ENCODE data around the gene SLC8A2. TPM values are rescaled to one million over a fixed set of nuclear protein-coding genes. Genes with fewer than 3 reads are reported as not detected.

Gene SLC8A2
- total RNA-seq, 1 experiment from 2014 or later: 0.10 TPM

GRCh38 chr19:47479701-47480503, 8.2 kb upstream of the SLC8A2 start:
- no peaks in the 10 kb centered on the region for H3K27me3 ChIP-seq (ENCODE audit: control insufficient read depth, insufficient read depth, low read length)
- in situ Hi-C loops (cut with HindIII; ENCODE audit: low pct_unique_long_range_greater_than_20kb, low sequenced_read_pairs) (no loop called here), intact Hi-C loops (cut with micrococcal nuclease; ENCODE audit: unreplicated experiment) (no loop called here)
- H3K4me1 ChIP-seq (ENCODE audit: control insufficient read depth, insufficient read depth, low read length): peaks cover 2% of the 10 kb centered on the region; the same call in 1 of the 2 replicates
- ChIA-PET POLR2A (interaction anchor here (0.6 kb wide), 1 partner anchor 245 kb away, joined by 3 read pairs; no protein-coding TSS in a partner anchor), CTCF (no interaction called here)
- H3K4me3 ChIP-seq (ENCODE audit: low read depth in 2 of 2, low read length in 2 of 2): no peak overlapping the region
- TF ChIP-seq SIN3A (IDR thresholded peaks at IDR 0.05; ENCODE audit: borderline replicate concordance, insufficient read depth, low read depth, low read length) (no peak), REST (IDR thresholded peaks at IDR 0.05; ENCODE audit: insufficient read depth in 1 of 2, low read depth in 2 of 2, low read length in 1 of 2) (no peak), TCF7L2 (IDR thresholded peaks at IDR 0.05; ENCODE audit: low read depth, low read length) (no peak), POLR2AphosphoS5 (IDR thresholded peaks at IDR 0.05; ENCODE audit: low read depth, low read length) (no peak)
- TF ChIP-seq, protein P1, sequence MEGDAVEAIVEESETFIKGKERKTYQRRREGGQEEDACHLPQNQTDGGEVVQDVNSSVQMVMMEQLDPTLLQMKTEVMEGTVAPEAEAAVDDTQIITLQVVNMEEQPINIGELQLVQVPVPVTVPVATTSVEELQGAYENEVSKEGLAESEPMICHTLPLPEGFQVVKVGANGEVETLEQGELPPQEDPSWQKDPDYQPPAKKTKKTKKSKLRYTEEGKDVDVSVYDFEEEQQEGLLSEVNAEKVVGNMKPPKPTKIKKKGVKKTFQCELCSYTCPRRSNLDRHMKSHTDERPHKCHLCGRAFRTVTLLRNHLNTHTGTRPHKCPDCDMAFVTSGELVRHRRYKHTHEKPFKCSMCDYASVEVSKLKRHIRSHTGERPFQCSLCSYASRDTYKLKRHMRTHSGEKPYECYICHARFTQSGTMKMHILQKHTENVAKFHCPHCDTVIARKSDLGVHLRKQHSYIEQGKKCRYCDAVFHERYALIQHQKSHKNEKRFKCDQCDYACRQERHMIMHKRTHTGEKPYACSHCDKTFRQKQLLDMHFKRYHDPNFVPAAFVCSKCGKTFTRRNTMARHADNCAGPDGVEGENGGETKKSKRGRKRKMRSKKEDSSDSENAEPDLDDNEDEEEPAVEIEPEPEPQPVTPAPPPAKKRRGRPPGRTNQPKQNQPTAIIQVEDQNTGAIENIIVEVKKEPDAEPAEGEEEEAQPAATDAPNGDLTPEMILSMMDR (IDR thresholded peaks at IDR 0.05): no peak
- no peak for DNase-seq (ENCODE audit: low read depth, low spot score)
- no peaks in the 10 kb centered on the region for H3K9me3 ChIP-seq (ENCODE audit: control insufficient read depth, insufficient read depth, low read depth, low read length)
- no TSS peak for BruUV-seq (replicated peaks)
- no peaks in the 10 kb centered on the region; the same call in 1 of the 2 replicates for H3K36me3 ChIP-seq (ENCODE audit: control insufficient read depth, insufficient read depth, low read length)
- no peak for ATAC-seq
- no peak overlapping the region for H3K27ac ChIP-seq (ENCODE audit: low read length)

DNA sequence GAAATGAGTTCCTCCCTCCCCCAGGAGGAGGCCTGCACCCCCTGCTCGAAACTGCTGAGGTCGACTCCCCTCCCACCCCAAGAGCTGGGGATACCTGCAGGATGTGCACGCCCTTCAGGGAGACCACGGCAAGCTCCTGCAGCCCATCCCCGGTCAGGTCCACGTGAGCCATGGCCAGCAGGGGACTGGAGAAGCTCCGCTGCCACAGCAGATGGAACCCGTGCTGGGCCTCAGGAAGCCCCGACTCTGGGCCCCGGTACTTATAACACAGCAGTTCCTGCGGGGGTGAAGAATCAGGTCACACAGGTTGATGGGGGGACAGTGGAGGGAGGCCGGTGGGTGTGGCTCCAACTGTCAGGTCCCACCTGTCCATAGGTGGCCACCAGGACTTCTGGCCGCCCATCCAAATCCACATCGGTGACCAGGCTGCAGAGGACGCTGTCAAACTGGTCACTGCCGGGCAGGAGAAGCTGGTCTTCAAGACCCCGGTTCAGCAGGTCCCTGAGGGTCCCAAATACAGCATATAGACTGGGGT, 4.8 kb upstream of the SLC8A2 start:
- in situ Hi-C loops (cut with HindIII; ENCODE audit: low pct_unique_long_range_greater_than_20kb, low sequenced_read_pairs): no loop called here
- TF ChIP-seq SIN3A (IDR thresholded peaks at IDR 0.05; ENCODE audit: borderline replicate concordance, insufficient read depth, low read depth, low read length): no peak
- no peak for TF ChIP-seq REST (IDR thresholded peaks at IDR 0.05; ENCODE audit: insufficient read depth in 1 of 2, low read depth in 2 of 2, low read length in 1 of 2)
- TF ChIP-seq TCF7L2 (IDR thresholded peaks at IDR 0.05; ENCODE audit: low read depth, low read length): no peak
- no peak for TF ChIP-seq POLR2AphosphoS5 (IDR thresholded peaks at IDR 0.05; ENCODE audit: low read depth, low read length)
- TF ChIP-seq, protein P1 (IDR thresholded peaks at IDR 0.05): no peak
- ATAC-seq: no peak

More for the DNA sequence above, 4.8 kb upstream of the SLC8A2 start:
- no peak overlapping the region for H3K27ac ChIP-seq (ENCODE audit: low read length)
- CTCF ChIA-PET: no interaction called here
- H3K9me3 ChIP-seq (ENCODE audit: control insufficient read depth, insufficient read depth, low read depth, low read length): no peaks in the 10 kb centered on the region
- BruUV-seq (replicated peaks): no TSS peak
- H3K27me3 ChIP-seq (ENCODE audit: control insufficient read depth, insufficient read depth, low read length): no peaks in the 10 kb centered on the region
- no peak overlapping the region for H3K4me3 ChIP-seq (ENCODE audit: low read depth in 2 of 2, low read length in 2 of 2)
- POLR2A ChIA-PET: no interaction called here
- no peaks in the 10 kb centered on the region for H3K4me1 ChIP-seq (ENCODE audit: control insufficient read depth, insufficient read depth, low read length)
- no peak for DNase-seq (ENCODE audit: low read depth, low spot score)
- intact Hi-C loops (cut with micrococcal nuclease; ENCODE audit: unreplicated experiment): no loop called here
- H3K36me3 ChIP-seq (ENCODE audit: control insufficient read depth, insufficient read depth, low read length): no peaks in the 10 kb centered on the region

Data from Panc1 (cell line).